ENCODE data around the gene CCDC127. TPM values are rescaled to one million over a fixed set of nuclear protein-coding genes. Genes with fewer than 3 reads are reported as not detected.
A peak's percentile ranks its signal among the peaks of the same experiment; 100 is the strongest.

CCDC127 gene
- total and polyA plus RNA-seq, 12 donors: 3.0 to 9.7 (median 6.5) TPM

DNA sequence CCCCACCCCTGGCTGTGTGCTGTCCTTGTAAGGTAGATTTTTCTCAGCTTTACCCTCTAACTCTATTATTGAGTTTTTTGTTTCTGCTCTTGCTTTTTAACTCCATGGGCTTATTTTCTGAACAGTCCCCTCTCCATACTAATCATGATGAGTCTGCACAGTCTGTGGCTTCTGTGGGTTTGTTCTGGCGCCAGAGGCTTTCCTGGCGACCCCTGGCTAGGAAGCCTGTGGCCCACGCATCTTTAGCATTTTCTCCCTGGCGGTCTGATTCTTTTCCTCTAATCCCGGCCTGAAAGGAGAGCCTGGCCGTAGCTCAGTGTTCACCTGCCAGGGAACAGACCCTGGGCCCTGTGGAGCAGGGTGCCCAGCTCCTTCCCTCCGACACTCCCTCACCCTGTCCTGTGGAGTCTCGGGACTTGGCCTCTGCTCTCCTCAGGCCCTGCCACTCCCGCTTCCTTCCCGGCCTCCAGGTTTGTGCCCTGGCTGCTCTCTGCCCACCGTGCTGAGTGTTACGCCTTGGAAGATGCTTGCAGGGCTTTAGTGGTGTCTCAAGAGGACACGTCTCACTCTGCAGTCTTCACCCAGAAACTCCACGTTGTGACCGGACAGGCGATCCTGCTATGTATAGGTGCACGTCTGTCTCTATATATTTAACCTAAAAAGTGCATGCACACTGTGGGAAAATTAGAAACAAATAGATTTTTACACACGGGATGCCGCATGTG, 58.3 kb downstream of the CCDC127 start:
- no peaks in the 10 kb centered on the region for H3K27me3 ChIP-seq
- peak in 2 of 7 donors; percentile 3 to 6 for DNase-seq
- intact Hi-C loops (cut with DNase I): no loop called here
- no peaks in the 10 kb centered on the region for H3K36me3 ChIP-seq (replicated peaks in 1 of 2)
- H3K4me1 ChIP-seq (replicated peaks in 1 of 2): no peaks in the 10 kb centered on the region
- H3K4me3 ChIP-seq: no peak overlapping the region
- TF ChIP-seq, protein P1, sequence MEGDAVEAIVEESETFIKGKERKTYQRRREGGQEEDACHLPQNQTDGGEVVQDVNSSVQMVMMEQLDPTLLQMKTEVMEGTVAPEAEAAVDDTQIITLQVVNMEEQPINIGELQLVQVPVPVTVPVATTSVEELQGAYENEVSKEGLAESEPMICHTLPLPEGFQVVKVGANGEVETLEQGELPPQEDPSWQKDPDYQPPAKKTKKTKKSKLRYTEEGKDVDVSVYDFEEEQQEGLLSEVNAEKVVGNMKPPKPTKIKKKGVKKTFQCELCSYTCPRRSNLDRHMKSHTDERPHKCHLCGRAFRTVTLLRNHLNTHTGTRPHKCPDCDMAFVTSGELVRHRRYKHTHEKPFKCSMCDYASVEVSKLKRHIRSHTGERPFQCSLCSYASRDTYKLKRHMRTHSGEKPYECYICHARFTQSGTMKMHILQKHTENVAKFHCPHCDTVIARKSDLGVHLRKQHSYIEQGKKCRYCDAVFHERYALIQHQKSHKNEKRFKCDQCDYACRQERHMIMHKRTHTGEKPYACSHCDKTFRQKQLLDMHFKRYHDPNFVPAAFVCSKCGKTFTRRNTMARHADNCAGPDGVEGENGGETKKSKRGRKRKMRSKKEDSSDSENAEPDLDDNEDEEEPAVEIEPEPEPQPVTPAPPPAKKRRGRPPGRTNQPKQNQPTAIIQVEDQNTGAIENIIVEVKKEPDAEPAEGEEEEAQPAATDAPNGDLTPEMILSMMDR (IDR thresholded peaks at IDR 0.05): no peak
- TF ChIP-seq POLR2A (IDR thresholded peaks at IDR 0.05): no peak
- H3K9me3 ChIP-seq (replicated peaks in 1 of 3): no peaks in the 10 kb centered on the region
- no peak overlapping the region for H3K27ac ChIP-seq
- WGBS, 4 donors: 67 to 72% (median 70%) methylated on average over 19 of the region's 19 CpGs

DNA sequence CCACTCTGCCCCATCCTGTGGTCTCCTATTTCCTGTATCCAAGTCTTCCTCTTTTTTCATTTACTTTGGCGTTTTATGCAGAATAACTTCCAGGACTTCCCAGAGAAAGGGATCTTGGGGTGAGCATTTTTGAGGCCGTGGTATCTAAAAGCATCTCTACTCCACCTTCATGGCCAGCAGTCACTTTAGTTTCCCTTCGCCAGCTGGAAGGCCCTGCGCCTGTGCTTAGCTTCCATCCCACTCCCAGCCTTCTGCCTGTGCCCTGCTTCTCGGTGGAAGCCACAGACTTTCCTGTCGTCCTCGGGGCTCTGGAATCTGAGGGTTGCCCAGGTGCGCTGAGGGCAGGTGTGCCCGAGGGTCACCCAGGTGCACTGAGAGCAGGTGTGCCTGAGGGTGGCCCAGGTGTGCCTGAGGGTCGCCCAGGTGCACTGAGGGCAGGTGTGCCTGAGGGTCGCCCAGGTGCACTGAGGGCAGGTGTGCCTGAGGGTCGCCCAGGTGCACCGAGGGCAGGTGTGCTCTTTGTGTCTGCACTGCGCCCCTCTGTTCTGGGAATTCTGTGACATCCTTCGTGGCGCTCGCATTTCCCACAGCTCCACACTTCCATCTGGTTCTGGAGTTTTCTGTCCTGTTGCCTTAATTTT, 59.0 kb downstream of the CCDC127 start:
- H3K4me1 ChIP-seq (replicated peaks in 1 of 2): no peaks in the 10 kb centered on the region
- H3K9me3 ChIP-seq (replicated peaks in 1 of 3): no peaks in the 10 kb centered on the region
- TF ChIP-seq, protein P1 (IDR thresholded peaks at IDR 0.05): no peak
- no peak for TF ChIP-seq POLR2A (IDR thresholded peaks at IDR 0.05)
- H3K27me3 ChIP-seq: no peaks in the 10 kb centered on the region
- H3K36me3 ChIP-seq (replicated peaks in 1 of 2): no peaks in the 10 kb centered on the region
- DNase-seq: peak in 3 of 7 donors; percentile 3 to 21 (median 7)
- no peak overlapping the region for H3K27ac ChIP-seq
- intact Hi-C loops (cut with DNase I): no loop called here
- WGBS, 4 donors: 76 to 78% (median 77%) methylated on average over 10 to 17 of the region's 17 CpGs
- H3K4me3 ChIP-seq: no peak overlapping the region

DNA sequence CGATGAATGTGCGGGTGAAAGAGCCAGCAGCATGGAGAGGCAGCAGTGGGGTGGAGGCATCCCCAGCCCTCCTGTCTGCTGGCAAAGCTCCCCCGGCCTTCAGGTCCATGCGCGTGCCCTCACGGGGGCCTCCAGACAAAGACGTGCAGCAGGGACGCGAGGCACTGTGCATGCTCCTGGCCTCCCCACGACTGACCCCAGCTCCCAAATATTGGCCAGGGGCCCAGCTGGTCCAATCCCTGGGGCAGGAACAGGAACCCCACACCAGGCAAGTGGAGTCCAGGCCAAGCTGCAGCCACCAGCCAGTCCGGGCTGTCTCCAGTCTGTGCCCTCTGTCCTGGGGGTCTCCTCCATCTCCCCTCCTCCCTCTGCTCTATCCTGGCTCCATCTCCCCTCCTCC, 60.2 kb downstream of the CCDC127 start:
- no peaks in the 10 kb centered on the region for H3K36me3 ChIP-seq (replicated peaks in 1 of 2)
- H3K4me1 ChIP-seq (replicated peaks in 1 of 2): no peaks in the 10 kb centered on the region
- H3K27ac ChIP-seq: no peak overlapping the region
- peak in 2 of 7 donors; percentile 3 to 4 for DNase-seq
- H3K9me3 ChIP-seq (replicated peaks in 1 of 3): no peaks in the 10 kb centered on the region
- no peak for TF ChIP-seq POLR2A (IDR thresholded peaks at IDR 0.05)
- TF ChIP-seq, protein P1 (IDR thresholded peaks at IDR 0.05): no peak
- intact Hi-C loops (cut with DNase I): no loop called here
- 82 to 90% (median 86%) methylated on average over 10 to 11 of the region's 11 CpGs for WGBS, 4 donors
- no peaks in the 10 kb centered on the region for H3K27me3 ChIP-seq
- no peak overlapping the region for H3K4me3 ChIP-seq

DNA sequence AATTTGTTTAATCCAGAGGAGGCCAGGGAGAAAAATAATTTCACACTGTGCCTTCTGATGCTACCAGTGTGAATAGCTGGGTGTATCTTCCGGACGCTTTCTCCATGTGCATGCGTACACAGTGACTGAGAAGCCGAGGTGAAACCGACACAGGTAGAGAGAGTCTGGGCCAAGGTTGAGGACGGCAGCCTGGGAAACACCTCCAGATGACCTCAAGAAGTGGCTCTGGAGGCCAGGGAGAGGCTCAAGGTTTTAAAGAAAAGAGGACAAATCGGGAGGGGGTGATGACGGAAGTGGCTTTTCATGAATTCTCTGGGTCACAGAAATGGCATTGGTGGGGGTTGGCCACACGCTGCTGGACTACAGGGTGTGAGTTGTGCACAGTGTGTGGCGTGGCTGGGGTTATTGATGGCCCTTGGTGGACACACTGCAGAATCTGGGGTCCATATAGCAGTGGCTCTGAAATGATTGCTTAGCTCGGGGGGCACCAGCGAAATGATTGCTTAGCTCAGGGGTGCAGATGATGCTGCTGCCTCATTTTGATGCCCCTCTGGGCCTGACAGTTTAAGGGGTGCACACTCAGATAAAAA, 60.7 kb downstream of the CCDC127 start:
- intact Hi-C loops (cut with DNase I): no loop called here
- Histone ChIP-seq H3K27ac (no peak overlapping the region), H3K36me3 (replicated peaks in 1 of 2) (no peaks in the 10 kb centered on the region), H3K9me3 (replicated peaks in 1 of 3) (no peaks in the 10 kb centered on the region), H3K27me3 (no peaks in the 10 kb centered on the region), H3K4me3 (no peak overlapping the region), H3K4me1 (replicated peaks in 1 of 2) (no peaks in the 10 kb centered on the region)
- DNase-seq: peak in 2 of 7 donors; percentile 2 to 35
- TF ChIP-seq POLR2A (IDR thresholded peaks at IDR 0.05): no peak
- TF ChIP-seq, protein P1 (IDR thresholded peaks at IDR 0.05): no peak
- 67 to 83% (median 81%) methylated on average over 12 of the region's 12 CpGs for WGBS, 4 donors
